Measurements from ENCODE around the gene RAI14.
"Not testable (repeated sequence)": the region's sequence is repeated elsewhere in the genome, so short reads cannot be mapped to it uniquely, and the experiment has no call there.

Gene RAI14

GRCh38 chr5:34694685-34695084 lies 38.6 kb downstream of the RAI14 start:
- no peaks in the 10 kb centered on the region for H3K9me3 Mint-ChIP-seq
- no peaks in the 10 kb centered on the region for H3K27me3 Mint-ChIP-seq (ENCODE audit: low read depth)
- H3K4me1 Mint-ChIP-seq (ENCODE audit: low read depth), result no peaks in the 10 kb centered on the region
- H3K4me3 Mint-ChIP-seq, result no peak overlapping the region
- H3K36me3 Mint-ChIP-seq (ENCODE audit: low read depth), result no peaks in the 10 kb centered on the region
- H3K27ac Mint-ChIP-seq, result no peak overlapping the region

DNA sequence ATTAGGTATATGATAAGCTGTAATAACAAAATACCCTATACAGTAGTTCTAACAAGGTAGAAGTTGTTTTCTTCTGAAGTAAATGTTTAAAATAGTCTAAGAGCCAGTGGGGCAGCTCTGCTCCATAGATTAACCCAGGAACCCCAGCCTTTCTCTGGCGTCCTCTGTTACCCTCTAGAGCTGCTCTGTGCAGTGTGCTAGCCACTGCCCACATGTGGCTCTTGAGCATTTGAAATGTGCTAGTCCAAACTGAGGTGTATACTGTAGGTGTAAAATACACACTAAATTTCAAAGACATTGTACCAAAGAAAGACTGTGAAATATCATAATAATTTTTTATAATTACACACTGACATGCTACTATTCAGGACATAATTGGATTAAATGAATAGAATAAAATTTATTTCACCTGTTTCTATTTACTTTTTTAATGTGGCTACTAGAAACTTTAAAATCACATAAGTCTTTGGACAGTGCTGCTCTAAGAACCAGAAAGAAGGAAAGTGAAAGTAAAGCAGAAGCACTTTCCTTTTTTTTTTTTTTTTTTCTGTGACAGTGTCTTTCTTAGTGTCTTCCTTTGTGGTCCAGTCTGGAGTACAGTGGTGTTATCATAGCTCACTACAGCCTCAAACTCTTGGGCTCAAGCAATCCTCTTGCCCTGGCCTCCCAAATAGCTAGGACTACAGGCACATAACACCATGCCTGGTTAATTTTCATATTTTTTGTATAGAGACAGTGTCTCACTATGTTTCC lies 39.3 kb downstream of the RAI14 start:
- H3K27ac Mint-ChIP-seq, result no peak overlapping the region
- no peaks in the 10 kb centered on the region for H3K4me1 Mint-ChIP-seq (ENCODE audit: low read depth)

DNA sequence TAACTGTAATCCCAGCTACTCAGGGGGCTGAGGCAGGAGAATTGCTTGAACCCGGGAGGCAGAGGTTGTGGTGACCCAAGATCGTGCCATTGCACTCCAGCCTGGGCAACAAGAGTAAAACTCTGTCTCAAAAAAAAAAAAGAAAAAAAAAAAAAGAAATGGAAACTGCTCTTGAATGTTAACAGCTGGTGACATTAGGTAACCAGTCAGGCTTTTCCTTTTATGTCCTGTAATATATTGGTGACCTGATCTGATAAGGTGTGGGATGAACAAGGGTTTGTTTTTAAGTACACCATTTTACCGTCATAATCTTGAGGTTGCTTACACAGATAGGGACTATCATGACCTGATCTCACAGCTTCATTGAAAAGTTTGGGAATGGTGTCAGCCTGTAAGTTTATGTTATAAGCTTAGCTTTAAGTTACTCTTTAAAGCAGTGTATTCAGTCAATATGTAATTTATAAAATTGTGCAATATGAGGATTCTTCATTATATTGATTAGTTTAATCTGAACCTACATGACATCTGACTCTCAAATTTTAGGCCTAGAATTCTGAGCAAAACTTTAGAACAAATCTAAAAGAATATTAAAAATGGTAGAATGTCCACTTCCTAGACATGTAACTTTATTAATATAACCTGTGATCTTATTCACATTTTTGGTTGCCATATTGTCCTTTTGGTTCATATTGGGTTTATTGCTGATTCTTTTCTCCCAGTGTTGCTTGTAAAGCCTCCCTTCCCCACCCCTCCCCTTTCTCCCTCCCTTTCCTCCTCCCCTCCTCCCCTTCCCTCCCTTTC lies 41.4 kb downstream of the RAI14 start:
- Mint-ChIP-seq H3K4me3 (no peak overlapping the region), H3K4me1 (ENCODE audit: low read depth) (no peaks in the 10 kb centered on the region), H3K27me3 (ENCODE audit: low read depth) (no peaks in the 10 kb centered on the region), H3K36me3 (ENCODE audit: low read depth) (no peaks in the 10 kb centered on the region), H3K27ac (no peak overlapping the region), H3K9me3 (no peaks in the 10 kb centered on the region)

More for the DNA sequence above, 39.3 kb downstream of the RAI14 start:
- H3K4me3 Mint-ChIP-seq, result no peak overlapping the region
- no peaks in the 10 kb centered on the region for H3K27me3 Mint-ChIP-seq (ENCODE audit: low read depth)
- no peaks in the 10 kb centered on the region for H3K36me3 Mint-ChIP-seq (ENCODE audit: low read depth)
- H3K9me3 Mint-ChIP-seq, result no peaks in the 10 kb centered on the region

- H3K27me3 Mint-ChIP-seq (ENCODE audit: low read depth), result no peaks in the 10 kb centered on the region
- H3K9me3 Mint-ChIP-seq, result no peaks in the 10 kb centered on the region
- H3K27ac Mint-ChIP-seq, result no peak overlapping the region
- no peaks in the 10 kb centered on the region for H3K36me3 Mint-ChIP-seq (ENCODE audit: low read depth)
- no peak overlapping the region for H3K4me3 Mint-ChIP-seq
- H3K4me1 Mint-ChIP-seq (ENCODE audit: low read depth), result no peaks in the 10 kb centered on the region
Observed at GRCh38 chr5:34698109-34698419, 41.9 kb downstream of the RAI14 start.

DNA sequence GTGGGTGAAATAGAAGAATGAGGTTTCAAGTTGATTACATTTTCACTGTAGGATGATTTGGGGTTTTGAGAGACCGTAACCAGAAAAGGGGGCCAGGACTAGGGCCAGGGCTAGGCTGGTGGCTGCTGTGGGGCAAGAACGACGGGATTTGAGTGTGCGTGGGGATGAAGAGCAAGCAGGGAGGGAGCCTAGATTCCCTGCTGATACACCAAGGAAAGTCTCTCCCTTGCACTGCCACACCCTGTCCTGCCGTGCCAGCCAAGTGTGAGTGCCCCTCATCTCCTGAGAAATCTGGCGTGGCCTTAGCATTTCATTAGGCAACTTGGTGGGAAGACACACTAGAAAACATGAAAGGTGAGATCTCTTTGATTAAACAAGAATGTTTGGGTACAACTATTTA lies 42.6 kb downstream of the RAI14 start:
- Mint-ChIP-seq H3K27ac (no peak overlapping the region), H3K9me3 (no peaks in the 10 kb centered on the region), H3K4me1 (ENCODE audit: low read depth) (no peaks in the 10 kb centered on the region), H3K4me3 (no peak overlapping the region), H3K36me3 (ENCODE audit: low read depth) (no peaks in the 10 kb centered on the region), H3K27me3 (ENCODE audit: low read depth) (no peaks in the 10 kb centered on the region)

GRCh38 chr5:34699155-34700077 lies 43.3 kb downstream of the RAI14 start:
- Mint-ChIP-seq H3K4me3 (no peak overlapping the region), H3K4me1 (ENCODE audit: low read depth) (no peaks in the 10 kb centered on the region), H3K27me3 (ENCODE audit: low read depth) (no peaks in the 10 kb centered on the region), H3K27ac (no peak overlapping the region), H3K9me3 (no peaks in the 10 kb centered on the region), H3K36me3 (ENCODE audit: low read depth) (no peaks in the 10 kb centered on the region)

GRCh38 chr5:34700078-34700452 lies 43.9 kb downstream of the RAI14 start:
- Mint-ChIP-seq H3K4me3 (no peak overlapping the region), H3K4me1 (ENCODE audit: low read depth) (no peaks in the 10 kb centered on the region), H3K27ac (no peak overlapping the region), H3K9me3 (no peaks in the 10 kb centered on the region), H3K36me3 (ENCODE audit: low read depth) (no peaks in the 10 kb centered on the region), H3K27me3 (ENCODE audit: low read depth) (no peaks in the 10 kb centered on the region)

GRCh38 chr5:34701442-34701841 lies 45.3 kb downstream of the RAI14 start:
- H3K27me3 Mint-ChIP-seq (ENCODE audit: low read depth); H3K4me3 Mint-ChIP-seq; H3K27ac Mint-ChIP-seq; H3K36me3 Mint-ChIP-seq (ENCODE audit: low read depth); H3K9me3 Mint-ChIP-seq; H3K4me1 Mint-ChIP-seq (ENCODE audit: low read depth): not testable (repeated sequence)

GRCh38 chr5:34703767-34704713 lies 47.9 kb downstream of the RAI14 start:
- H3K4me3 Mint-ChIP-seq, result no peak overlapping the region
- H3K36me3 Mint-ChIP-seq (ENCODE audit: low read depth), result no peaks in the 10 kb centered on the region

DNA sequence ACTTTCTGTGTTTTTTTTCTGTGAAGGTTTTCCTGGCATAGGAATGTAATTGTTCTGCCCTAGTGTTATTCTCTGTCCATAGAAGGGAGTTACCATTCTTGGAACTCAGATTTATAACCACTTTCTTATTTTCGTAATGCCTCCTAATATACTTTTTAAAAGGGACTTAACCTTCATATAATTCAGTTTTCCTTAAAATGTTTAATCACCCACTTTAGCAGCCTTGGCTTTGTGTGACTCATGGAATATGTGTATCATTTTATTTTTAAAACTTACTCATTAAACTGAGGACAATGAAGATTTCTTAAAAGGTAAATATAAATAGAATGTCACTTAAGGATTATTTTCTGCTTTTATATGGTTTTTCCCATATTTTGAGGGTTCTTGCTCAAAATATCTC lies 50.0 kb downstream of the RAI14 start:
- Mint-ChIP-seq H3K27me3 (ENCODE audit: low read depth) (no peaks in the 10 kb centered on the region), H3K4me3 (no peak overlapping the region), H3K9me3 (no peaks in the 10 kb centered on the region), H3K27ac (no peak overlapping the region), H3K4me1 (ENCODE audit: low read depth) (no peaks in the 10 kb centered on the region), H3K36me3 (ENCODE audit: low read depth) (no peaks in the 10 kb centered on the region)

More at GRCh38 chr5:34703767-34704713, 47.9 kb downstream of the RAI14 start:
- H3K4me1 Mint-ChIP-seq (ENCODE audit: low read depth), result no peaks in the 10 kb centered on the region
- no peaks in the 10 kb centered on the region for H3K9me3 Mint-ChIP-seq
- H3K27me3 Mint-ChIP-seq (ENCODE audit: low read depth), result no peaks in the 10 kb centered on the region
- H3K27ac Mint-ChIP-seq, result no peak overlapping the region

DNA sequence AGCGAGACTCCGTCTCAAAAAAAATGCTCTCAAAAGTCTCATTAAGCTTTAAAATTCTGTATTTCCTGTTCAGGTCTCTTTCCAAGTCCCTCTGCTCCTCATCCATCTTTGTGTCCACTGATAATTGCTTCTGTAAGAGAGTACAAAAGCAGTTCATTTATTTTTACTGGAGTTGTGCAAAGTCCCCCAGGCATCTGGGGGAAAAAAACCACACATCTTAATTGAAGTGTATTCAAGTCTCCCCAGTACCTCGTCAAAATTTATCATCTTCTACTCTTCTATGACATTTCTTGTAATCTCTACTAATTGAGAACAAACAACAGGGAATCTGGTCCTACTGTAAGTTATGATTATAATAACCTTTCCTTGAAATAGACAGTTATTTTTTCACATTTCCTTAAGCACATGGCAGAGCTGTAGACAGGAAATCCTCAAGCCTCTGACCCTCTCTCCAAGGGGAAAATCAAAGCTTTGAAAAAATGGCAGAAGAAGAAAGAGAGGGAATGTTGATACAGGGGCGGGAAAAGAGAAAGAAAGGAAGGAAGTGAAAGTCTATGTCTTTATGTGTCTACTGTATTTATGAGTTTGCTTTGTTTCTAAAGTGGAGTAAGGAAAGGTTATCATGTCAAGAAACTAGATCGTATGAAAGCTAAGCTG lies 51.5 kb downstream of the RAI14 start:
- no peaks in the 10 kb centered on the region for H3K4me1 Mint-ChIP-seq (ENCODE audit: low read depth)
- H3K27ac Mint-ChIP-seq, result no peak overlapping the region
- no peak overlapping the region for H3K4me3 Mint-ChIP-seq
- no peaks in the 10 kb centered on the region for H3K9me3 Mint-ChIP-seq
- no peaks in the 10 kb centered on the region for H3K27me3 Mint-ChIP-seq (ENCODE audit: low read depth)
- H3K36me3 Mint-ChIP-seq (ENCODE audit: low read depth), result no peaks in the 10 kb centered on the region

DNA sequence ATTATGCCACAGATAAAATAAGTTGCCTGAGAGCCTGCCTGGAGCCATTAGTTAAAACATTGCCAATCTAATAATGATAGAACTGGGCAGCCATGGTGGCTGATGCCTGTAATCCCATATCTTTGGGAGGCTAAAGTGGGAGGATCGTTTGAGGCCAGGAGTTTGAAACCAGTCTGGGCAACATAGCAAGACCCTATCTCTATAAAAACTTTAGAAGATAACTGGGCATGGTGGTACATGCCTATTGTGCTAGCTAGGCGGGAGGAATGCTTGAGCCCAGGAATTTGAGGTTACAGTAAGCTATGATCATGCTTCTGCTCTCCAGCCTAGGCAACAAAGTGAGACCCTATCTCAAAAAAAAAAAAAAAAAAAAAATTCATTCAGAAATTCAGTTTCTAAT lies 52.6 kb downstream of the RAI14 start:
- Mint-ChIP-seq H3K9me3 (no peaks in the 10 kb centered on the region), H3K36me3 (ENCODE audit: low read depth) (no peaks in the 10 kb centered on the region), H3K4me1 (ENCODE audit: low read depth) (no peaks in the 10 kb centered on the region), H3K27ac (no peak overlapping the region), H3K4me3 (no peak overlapping the region), H3K27me3 (ENCODE audit: low read depth) (peaks cover 3% of the 10 kb centered on the region)

- no peaks in the 10 kb centered on the region for H3K36me3 Mint-ChIP-seq (ENCODE audit: low read depth)
- H3K27me3 Mint-ChIP-seq (ENCODE audit: low read depth), result peaks cover 3% of the 10 kb centered on the region
- no peaks in the 10 kb centered on the region for H3K9me3 Mint-ChIP-seq
- H3K4me1 Mint-ChIP-seq (ENCODE audit: low read depth), result no peaks in the 10 kb centered on the region
- H3K27ac Mint-ChIP-seq, result no peak overlapping the region
- no peak overlapping the region for H3K4me3 Mint-ChIP-seq
Observed at GRCh38 chr5:34709861-34710673, 53.9 kb downstream of the RAI14 start.
